IMR-90 (cell line): ENCODE results near the gene HSD11B1L. TPM values are rescaled to one million over a fixed set of nuclear protein-coding genes. Genes with fewer than 3 reads are reported as not detected.

ENCODE experiments used
- ATAC-seq: fragments of 200-7000 bp; cut with Tn5 transposase; 2 replicates; pipeline ENCODE4 v1.9.1; 2020; ENCODE audit warnings: low read depth, mild to moderate bottlenecking, moderate library complexity
- BruUV-seq: library from RNA; stranded (reverse); fragments of 400-500 nt; replicated peaks from 2 replicates; lab custom pipeline; 2021; lab: Mats Ljungman, UMichigan
- CTCF ChIA-PET: fragments of 300-600 bp; formaldehyde crosslinking; extraction: SDS; loops from one replicate; lab custom pipeline; 2021; ENCODE audit warnings: antibody characterized with exemption; lab: Yijun Ruan, JAX
- POLR2A ChIA-PET: fragments of 300-600 bp; sonication (Branson Sonifier 250); formaldehyde crosslinking; loops from one replicate; lab custom pipeline; 2022; ENCODE audit warnings: antibody characterized with exemption; ENCODE audit not compliant: unreplicated experiment; lab: Charles Lee
- DNase-seq: peaks from one replicate; pipeline ENCODE4 v3.0.0; 2013
- H2AFZ ChIP-seq: replicated peaks from 2 replicates; pipeline ENCODE3; 2013; ENCODE audit warnings: low read length, mild to moderate bottlenecking; ENCODE audit not compliant: poor library complexity
- H2AK5ac ChIP-seq: 2 replicates; pipeline ENCODE4 v1.6.1; 2013; ENCODE audit warnings: low read depth, low read length, inconsistent platforms
- H2AK9ac ChIP-seq: replicated peaks from 2 replicates; pipeline ENCODE3; 2013; ENCODE audit warnings: mild to moderate bottlenecking, low read depth, low read length, moderate library complexity; ENCODE audit not compliant: poor library complexity
- H2BK120ac ChIP-seq: 2 replicates; pipeline ENCODE4 v1.6.1; 2013; ENCODE audit warnings: low read depth, low read length, inconsistent platforms
- H2BK15ac ChIP-seq: 3 replicates; pipeline ENCODE4 v1.6.1; 2013; ENCODE audit warnings: low read depth, low read length, inconsistent platforms
- H2BK20ac ChIP-seq: 2 replicates; pipeline ENCODE4 v1.6.1; 2013; ENCODE audit warnings: low read depth, mild to moderate bottlenecking, inconsistent platforms, low read length, moderate library complexity
- H2BK5ac ChIP-seq: 2 replicates; pipeline ENCODE4 v1.6.1; 2013; ENCODE audit warnings: mild to moderate bottlenecking, low read depth, low read length, inconsistent platforms; ENCODE audit not compliant: poor library complexity, severe bottlenecking
- H3K14ac ChIP-seq: replicated peaks from 2 replicates; pipeline ENCODE4 v1.6.1; 2013; ENCODE audit warnings: low read depth, low read length, inconsistent platforms
- H3K18ac ChIP-seq: 2 replicates; pipeline ENCODE4 v1.6.1; 2013; ENCODE audit warnings: low read depth, low read length, control low read depth
- H3K23ac ChIP-seq: 2 replicates; pipeline ENCODE4 v1.6.1; 2013; ENCODE audit warnings: low read depth, low read length, inconsistent platforms
- H3K27ac ChIP-seq: 2 replicates; pipeline ENCODE4 v1.5.1; 2013; ENCODE audit warnings: mild to moderate bottlenecking, control low read depth, low read length; ENCODE audit not compliant: insufficient read depth
- H3K27me3 ChIP-seq: 2 replicates; pipeline ENCODE4 v1.6.1; 2013; ENCODE audit warnings: low read length; ENCODE audit not compliant: control insufficient read depth, insufficient read depth
- H3K36me3 ChIP-seq: 2 replicates; pipeline ENCODE4 v1.6.1; 2013; ENCODE audit warnings: low read length, mixed read lengths; ENCODE audit not compliant: control insufficient read depth, insufficient read depth
- H3K4ac ChIP-seq: 2 replicates; pipeline ENCODE4 v1.6.1; 2013; ENCODE audit warnings: low read depth, low read length, inconsistent platforms
- H3K4me1 ChIP-seq: 2 replicates; pipeline ENCODE4 v1.6.1; 2013; ENCODE audit warnings: low read length, mixed read lengths; ENCODE audit not compliant: control insufficient read depth, insufficient read depth
- H3K4me2 ChIP-seq: 2 replicates; pipeline ENCODE4 v1.6.1; 2013; ENCODE audit warnings: low read depth, mild to moderate bottlenecking, control low read depth, low read length, moderate library complexity
- H3K4me3 ChIP-seq: 2 replicates; pipeline ENCODE4 v1.5.1; 2013; ENCODE audit warnings: low read depth, mild to moderate bottlenecking, control low read depth, low read length, moderate library complexity; ENCODE audit not compliant: insufficient read depth
- H3K56ac ChIP-seq: 2 replicates; pipeline ENCODE4 v1.6.1; 2013; ENCODE audit warnings: low read length, inconsistent platforms; ENCODE audit not compliant: insufficient read depth; ENCODE audit errors: extremely low read depth
- H3K79me1 ChIP-seq, 2 experiments: 2 replicates each; pipeline ENCODE4 v1.6.1; 2013; ENCODE audit warnings: low read length in 2 of 2, inconsistent platforms in 1 of 2, low read depth in 1 of 2
- H3K9ac ChIP-seq: 2 replicates; pipeline ENCODE4 v1.6.1; 2013; ENCODE audit warnings: low read depth, low read length, control low read depth
- H3K9me1 ChIP-seq: 2 replicates; pipeline ENCODE4 v1.6.1; 2013; ENCODE audit warnings: low read length, inconsistent platforms; ENCODE audit not compliant: insufficient read depth
- H3K9me3 ChIP-seq: 2 replicates; pipeline ENCODE4 v1.6.1; 2013; ENCODE audit warnings: low read length; ENCODE audit not compliant: control insufficient read depth, insufficient read depth
- H4K20me1 ChIP-seq: 2 replicates; pipeline ENCODE4 v1.6.1; 2013; ENCODE audit warnings: low read length, inconsistent platforms; ENCODE audit not compliant: insufficient read depth
- H4K5ac ChIP-seq: 2 replicates; pipeline ENCODE4 v1.6.1; 2013; ENCODE audit warnings: mild to moderate bottlenecking, low read depth, low read length, control low read depth
- H4K8ac ChIP-seq, 2 experiments: 2 replicates each; pipeline ENCODE4 v1.6.1; 2013; ENCODE audit warnings: low read depth in 2 of 2, low read length in 2 of 2, control low read depth in 1 of 2, inconsistent platforms in 1 of 2
- H4K91ac ChIP-seq: 2 replicates; pipeline ENCODE4 v1.6.1; 2013; ENCODE audit warnings: low read depth, low read length, inconsistent platforms; ENCODE audit not compliant: insufficient read depth
- BHLHE40 ChIP-seq: fragments of 150-350 bp; IDR thresholded peaks from 2 replicates; pipeline ENCODE4 v1.6.1; 2016; ENCODE audit warnings: mild to moderate bottlenecking, low read depth, low read length
- CEBPB ChIP-seq: IDR thresholded peaks from 2 replicates; pipeline ENCODE4 v1.6.1; 2012; ENCODE audit warnings: low read depth, low read length, improper control_type of control experiment
- ELK1 ChIP-seq: fragments of 150-350 bp; IDR thresholded peaks from 2 replicates; pipeline ENCODE4 v1.6.1; 2016; ENCODE audit warnings: low read depth, mild to moderate bottlenecking, low read length, moderate library complexity, borderline replicate concordance
- FOS ChIP-seq: fragments of 150-350 bp; IDR thresholded peaks from 2 replicates; pipeline ENCODE4 v1.6.1; 2016; ENCODE audit warnings: low read depth, low read length
- NFE2L2 ChIP-seq: fragments of 150-350 bp; IDR thresholded peaks from 2 replicates; pipeline ENCODE4 v1.6.1; 2016; ENCODE audit warnings: low read depth, mild to moderate bottlenecking, low read length
- USF2 ChIP-seq: fragments of 150-350 bp; IDR thresholded peaks from 2 replicates; pipeline ENCODE4 v1.6.1; 2017; ENCODE audit warnings: mild to moderate bottlenecking, antibody characterized with exemption, low read length, low read depth
- WGBS, 2 experiments: methylation state at CpG; one replicate each; pipeline versions ENCODE4 v1.1.5 to v1.1.7; 2013; ENCODE audit warnings: missing lambda C conversion rate in 2 of 2; ENCODE audit not compliant: insufficient read length in 1 of 2; ENCODE audit errors: extremely low coverage in 2 of 2; 5-methylcytosine and 5-hydroxymethylcytosine counted together
- dilution Hi-C: fragments of 300-500 bp; cut with HindIII; formaldehyde crosslinking; loops from one replicate; pipeline ENCODE4 v1.14.3; 2018; ENCODE audit warnings: low sequenced_read_pairs; ENCODE audit not compliant: unreplicated experiment
- in situ Hi-C: fragments of 300-500 bp; cut with MboI; formaldehyde crosslinking; loops from 3 replicates; pipeline ENCODE4 v1.14.3; 2019; ENCODE audit warnings: low sequenced_read_pairs, inconsistent platforms, mixed read lengths
- intact Hi-C: fragments of 100-400 bp; cut with micrococcal nuclease; formaldehyde crosslinking; loops from 2 replicates; pipeline ENCODE4 v1.10.0; 2022
- polyA plus RNA-seq, 3 experiments: library from polyadenylated mRNA; depleted of rRNA; stranded (reverse); fragments of >200 nt; gene quantifications; 2 replicates each; pipeline ENCODE4 v1.2.3, GENCODE V29; 2012; ENCODE audit warnings: low replicate concordance in 1 of 3
- total RNA-seq: library from RNA; depleted of rRNA; stranded (reverse); fragments of >200 nt; gene quantifications from 2 replicates; pipeline ENCODE4 v1.2.3, GENCODE V29; 2012
- TF ChIP-seq, protein P1 (sequence below): conservative IDR thresholded peaks from 2 replicates; pipeline ENCODE4 v1.5.1; 2012; ENCODE audit warnings: mild to moderate bottlenecking, low read depth, low read length, improper control_type of control experiment

Gene HSD11B1L
- total and polyA plus RNA-seq, 2 of the 4 experiments (the other 2 are of a cell fraction): 2.2 to 7.2 TPM

DNA sequence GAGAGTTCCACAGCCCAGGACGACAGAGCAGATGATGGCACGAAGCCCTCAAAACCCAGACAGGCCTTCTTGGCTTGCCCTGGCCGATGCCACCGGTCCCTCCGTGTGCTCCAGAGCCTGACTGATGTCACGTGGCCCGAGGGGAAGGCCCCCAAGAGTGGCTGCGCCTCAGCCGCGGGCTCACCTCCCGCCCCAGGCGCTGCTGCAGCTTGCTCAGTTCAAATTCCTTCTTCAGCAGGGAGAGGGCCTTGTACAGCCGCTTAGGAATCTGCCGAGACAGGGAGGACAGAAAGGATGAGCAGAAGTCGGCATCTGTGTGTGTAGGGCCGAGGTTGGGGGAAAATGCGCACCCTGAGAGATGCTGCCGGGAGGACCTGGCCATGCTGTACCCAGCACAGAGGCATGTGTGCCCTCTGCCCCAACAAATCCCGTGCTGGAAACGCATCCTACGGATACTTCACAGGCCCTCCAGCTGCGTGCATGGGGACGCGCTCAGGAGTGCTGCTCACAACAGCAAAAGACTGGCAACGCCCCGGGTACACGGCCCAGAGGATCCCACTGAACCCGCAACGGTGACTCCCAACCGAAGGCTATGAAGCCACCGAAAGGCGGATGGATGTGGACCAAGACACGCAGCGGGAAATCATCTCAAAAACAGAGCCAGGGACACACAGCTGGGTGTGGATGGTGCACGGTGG, 26.2 kb downstream of the HSD11B1L start:
- Histone ChIP-seq H3K9ac (no peak overlapping the region), H3K27me3 (no peaks in the 10 kb centered on the region), H2BK20ac (no peak overlapping the region), H3K23ac (no peak overlapping the region), H3K4me3 (no peak overlapping the region), H3K79me1 (peaks cover 6 to 43% of the 10 kb centered on the region in 2 experiments), H2BK5ac (no peak overlapping the region), H3K9me3 (no peaks in the 10 kb centered on the region), H3K4ac (no peak overlapping the region), H3K4me1 (0 out of 2 replicates have a peak, but pooled peaks cover 2% of the 10 kb centered on the region), H2AFZ (no peak overlapping the region), H4K91ac (no peak overlapping the region), H3K9me1 (0 out of 2 replicates have a peak, but pooled peaks cover 6% of the 10 kb centered on the region), H4K5ac (no peak overlapping the region), H2BK15ac (no peak overlapping the region), H3K27ac (no peak overlapping the region), H2AK9ac (no peak overlapping the region), H3K4me2 (no peak overlapping the region), H4K20me1 (peaks cover 29% of the 10 kb centered on the region), H2AK5ac (no peak overlapping the region), H3K14ac (no peak overlapping the region), H3K36me3 (peaks cover 71% of the 10 kb centered on the region), H4K8ac (no peak overlapping the region), H2BK120ac (no peak overlapping the region), H3K18ac (no peak overlapping the region), H3K56ac (no peak overlapping the region)
- CTCF ChIA-PET: interaction anchor here (1.0 kb wide), 1 partner anchor 14 kb away, joined by 3 read pairs; the partner anchor contains the start of gene CATSPERD
- no peak for TF ChIP-seq FOS
- TF ChIP-seq, protein P1, sequence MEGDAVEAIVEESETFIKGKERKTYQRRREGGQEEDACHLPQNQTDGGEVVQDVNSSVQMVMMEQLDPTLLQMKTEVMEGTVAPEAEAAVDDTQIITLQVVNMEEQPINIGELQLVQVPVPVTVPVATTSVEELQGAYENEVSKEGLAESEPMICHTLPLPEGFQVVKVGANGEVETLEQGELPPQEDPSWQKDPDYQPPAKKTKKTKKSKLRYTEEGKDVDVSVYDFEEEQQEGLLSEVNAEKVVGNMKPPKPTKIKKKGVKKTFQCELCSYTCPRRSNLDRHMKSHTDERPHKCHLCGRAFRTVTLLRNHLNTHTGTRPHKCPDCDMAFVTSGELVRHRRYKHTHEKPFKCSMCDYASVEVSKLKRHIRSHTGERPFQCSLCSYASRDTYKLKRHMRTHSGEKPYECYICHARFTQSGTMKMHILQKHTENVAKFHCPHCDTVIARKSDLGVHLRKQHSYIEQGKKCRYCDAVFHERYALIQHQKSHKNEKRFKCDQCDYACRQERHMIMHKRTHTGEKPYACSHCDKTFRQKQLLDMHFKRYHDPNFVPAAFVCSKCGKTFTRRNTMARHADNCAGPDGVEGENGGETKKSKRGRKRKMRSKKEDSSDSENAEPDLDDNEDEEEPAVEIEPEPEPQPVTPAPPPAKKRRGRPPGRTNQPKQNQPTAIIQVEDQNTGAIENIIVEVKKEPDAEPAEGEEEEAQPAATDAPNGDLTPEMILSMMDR: no peak
- no peak for TF ChIP-seq ELK1
- no peak for TF ChIP-seq USF2
- TF ChIP-seq BHLHE40: no peak
- TF ChIP-seq CEBPB: no peak
- TF ChIP-seq NFE2L2: no peak
- ATAC-seq (no peak), DNase-seq (no peak)
- intact Hi-C loops: no loop called here
- POLR2A ChIA-PET: no interaction called here
- no TSS peak for BruUV-seq
- 95% methylated on average over 20 of the region's 35 CpGs; no CpG with 5 or more reads in 1 of the 2 experiments for WGBS, 2 experiments
- dilution Hi-C loops: no loop called here
- in situ Hi-C loops: no loop called here
